OCI-LY3 (cell line): ENCODE measurements around the gene CACNA2D1.
A peak's percentile ranks its signal among the peaks of the same experiment; 100 is the strongest.

Experiments
- H2AFZ ChIP-seq: fragments of 200-600, 300-600 bp; shearing (Covaris generic); 2 replicates; pipeline ENCODE4 v1.6.0; 2014; ENCODE audit warnings: antibody characterized with exemption, low read depth, low read length
- H3K27ac ChIP-seq: fragments of 200-600, 300-600 bp; sonication (generic); 2 replicates; pipeline ENCODE4 v1.5.1; 2014; ENCODE audit warnings: mild to moderate bottlenecking, low read length, moderate library complexity, mixed read lengths
- H3K27me3 ChIP-seq: fragments of 200-600, 300-600 bp; sonication (generic); 2 replicates; pipeline ENCODE4 v1.6.1; 2014; ENCODE audit warnings: low read depth, low read length, mixed read lengths
- H3K36me3 ChIP-seq: fragments of 200-600, 300-600 bp; sonication (generic); replicated peaks from 2 replicates; pipeline ENCODE3; 2014; ENCODE audit warnings: low read depth, low read length, mixed read lengths
- H3K4me1 ChIP-seq: fragments of 300-600, 200-600 bp; sonication (generic); 2 replicates; pipeline ENCODE4 v1.6.1; 2014; ENCODE audit warnings: low read length, mixed read lengths
- H3K4me2 ChIP-seq: fragments of 200-600, 300-600 bp; sonication (generic); 2 replicates; pipeline ENCODE4 v1.6.1; 2014; ENCODE audit warnings: low read length, mixed read lengths
- H3K4me3 ChIP-seq: fragments of 300-600, 200-600 bp; sonication (generic); 2 replicates; pipeline ENCODE4 v1.5.1; 2014; ENCODE audit warnings: antibody characterized with exemption, mild to moderate bottlenecking, low read length, moderate library complexity
- H3K79me2 ChIP-seq: fragments of 300-600, 200-600 bp; shearing (Covaris generic); 2 replicates; pipeline ENCODE4 v1.6.1; 2014; ENCODE audit warnings: mild to moderate bottlenecking, low read length, mixed read lengths
- H3K9ac ChIP-seq: fragments of 300-600, 200-600 bp; shearing (Covaris generic); 2 replicates; pipeline ENCODE4 v1.6.0; 2014; ENCODE audit warnings: mild to moderate bottlenecking, low read length, moderate library complexity
- H3K9me3 ChIP-seq: fragments of 200-600, 300-600 bp; shearing (Covaris generic); 2 replicates; pipeline ENCODE4 v1.6.1; 2014; ENCODE audit warnings: low read length, mixed read lengths; ENCODE audit not compliant: insufficient read depth
- H4K20me1 ChIP-seq: fragments of 200-600, 300-600 bp; sonication (generic); 2 replicates; pipeline ENCODE4 v1.6.1; 2016; ENCODE audit warnings: low read length, mixed read lengths; ENCODE audit not compliant: insufficient read depth
- EZH2phosphoT487 ChIP-seq: fragments of 200-600 bp; shearing (Covaris generic); IDR thresholded peaks from 2 replicates; pipeline ENCODE4 v1.6.1; 2018; ENCODE audit warnings: antibody characterized with exemption, mixed run types, low read depth
- TF ChIP-seq, protein P1 (sequence below): fragments of 200-600, 300-600 bp; sonication (generic); IDR thresholded peaks from 2 replicates; pipeline ENCODE4 v1.5.1; 2014; ENCODE audit warnings: antibody characterized with exemption, low read length, low read depth

The CACNA2D1 gene

DNA sequence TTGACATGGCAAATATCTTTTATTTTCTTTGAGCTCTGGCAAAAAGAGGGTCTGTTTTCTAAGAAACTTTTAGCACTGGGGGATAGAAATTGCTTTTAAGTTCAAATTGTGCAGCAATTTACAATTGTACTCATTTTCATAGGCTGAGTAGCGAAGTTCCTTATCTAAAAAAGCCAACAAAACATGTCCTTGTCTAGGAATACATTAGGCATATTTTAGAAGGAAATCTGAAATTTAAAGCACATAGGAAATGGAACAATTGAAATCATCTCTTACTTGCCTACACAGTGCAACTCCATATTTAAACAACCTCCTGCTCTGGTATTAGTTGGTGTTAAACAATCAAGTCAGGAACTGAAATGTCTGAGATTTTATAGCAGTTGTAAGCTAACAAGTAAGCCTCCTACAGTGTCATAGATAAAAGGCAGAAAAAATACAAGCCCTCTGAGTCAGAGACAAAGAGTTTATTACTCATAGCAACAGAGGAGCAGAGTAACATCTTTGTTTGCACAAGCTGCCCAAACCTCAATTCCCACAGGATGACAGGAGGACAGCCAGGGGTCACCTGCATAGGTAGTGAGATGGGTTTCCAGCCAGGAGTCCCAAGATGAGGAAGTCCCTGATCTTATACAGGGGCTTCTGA is 393.6 kb downstream of the CACNA2D1 start:
- H2AFZ ChIP-seq = no peak overlapping the region
- no peaks in the 10 kb centered on the region for H3K9me3 ChIP-seq
- H3K4me3 ChIP-seq = no peak overlapping the region
- H3K27me3 ChIP-seq = no peaks in the 10 kb centered on the region
- H3K36me3 ChIP-seq = no peaks in the 10 kb centered on the region
- H3K4me1 ChIP-seq = peaks cover 40% of the 10 kb centered on the region
- H3K79me2 ChIP-seq = no peaks in the 10 kb centered on the region
- H3K9ac ChIP-seq = no peak overlapping the region
- H3K27ac ChIP-seq = no peak overlapping the region; the same call in 1 of the 2 replicates
- peak overlapping the region; percentile 55 for H3K4me2 ChIP-seq
- no peaks in the 10 kb centered on the region for H4K20me1 ChIP-seq
- TF ChIP-seq, protein P1, sequence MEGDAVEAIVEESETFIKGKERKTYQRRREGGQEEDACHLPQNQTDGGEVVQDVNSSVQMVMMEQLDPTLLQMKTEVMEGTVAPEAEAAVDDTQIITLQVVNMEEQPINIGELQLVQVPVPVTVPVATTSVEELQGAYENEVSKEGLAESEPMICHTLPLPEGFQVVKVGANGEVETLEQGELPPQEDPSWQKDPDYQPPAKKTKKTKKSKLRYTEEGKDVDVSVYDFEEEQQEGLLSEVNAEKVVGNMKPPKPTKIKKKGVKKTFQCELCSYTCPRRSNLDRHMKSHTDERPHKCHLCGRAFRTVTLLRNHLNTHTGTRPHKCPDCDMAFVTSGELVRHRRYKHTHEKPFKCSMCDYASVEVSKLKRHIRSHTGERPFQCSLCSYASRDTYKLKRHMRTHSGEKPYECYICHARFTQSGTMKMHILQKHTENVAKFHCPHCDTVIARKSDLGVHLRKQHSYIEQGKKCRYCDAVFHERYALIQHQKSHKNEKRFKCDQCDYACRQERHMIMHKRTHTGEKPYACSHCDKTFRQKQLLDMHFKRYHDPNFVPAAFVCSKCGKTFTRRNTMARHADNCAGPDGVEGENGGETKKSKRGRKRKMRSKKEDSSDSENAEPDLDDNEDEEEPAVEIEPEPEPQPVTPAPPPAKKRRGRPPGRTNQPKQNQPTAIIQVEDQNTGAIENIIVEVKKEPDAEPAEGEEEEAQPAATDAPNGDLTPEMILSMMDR = no peak
- TF ChIP-seq EZH2phosphoT487 = no peak

DNA sequence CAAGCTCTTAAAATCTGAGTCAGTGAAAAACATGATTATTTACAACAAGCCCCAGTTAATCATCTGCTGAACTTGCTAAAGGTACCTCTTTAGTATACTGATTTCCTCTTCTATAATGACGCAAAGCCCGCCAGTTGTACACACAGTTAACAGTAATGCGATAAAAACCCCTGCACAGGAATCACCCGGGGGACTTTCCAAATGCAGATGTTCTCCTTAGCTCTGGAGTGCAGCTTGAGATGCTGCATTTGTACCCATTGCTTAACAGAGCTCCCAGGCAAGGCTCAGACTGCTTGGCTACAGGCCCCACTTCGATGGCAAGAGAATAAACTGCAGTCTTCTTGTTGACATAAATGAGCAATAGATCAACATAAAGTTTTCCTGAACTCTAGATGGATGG is 394.1 kb downstream of the CACNA2D1 start:
- H3K4me2 ChIP-seq = peak overlapping the region; percentile 55
- H3K79me2 ChIP-seq = no peaks in the 10 kb centered on the region
- H3K4me1 ChIP-seq = peaks cover 34% of the 10 kb centered on the region
- no peak overlapping the region; the same call in 1 of the 2 replicates for H3K27ac ChIP-seq
- no peaks in the 10 kb centered on the region for H3K27me3 ChIP-seq
- TF ChIP-seq EZH2phosphoT487 = no peak
- TF ChIP-seq, protein P1 = no peak
- H4K20me1 ChIP-seq = no peaks in the 10 kb centered on the region
- H3K36me3 ChIP-seq = no peaks in the 10 kb centered on the region
- no peaks in the 10 kb centered on the region for H3K9me3 ChIP-seq
- no peak overlapping the region for H3K4me3 ChIP-seq
- H3K9ac ChIP-seq = no peak overlapping the region
- H2AFZ ChIP-seq = no peak overlapping the region

DNA sequence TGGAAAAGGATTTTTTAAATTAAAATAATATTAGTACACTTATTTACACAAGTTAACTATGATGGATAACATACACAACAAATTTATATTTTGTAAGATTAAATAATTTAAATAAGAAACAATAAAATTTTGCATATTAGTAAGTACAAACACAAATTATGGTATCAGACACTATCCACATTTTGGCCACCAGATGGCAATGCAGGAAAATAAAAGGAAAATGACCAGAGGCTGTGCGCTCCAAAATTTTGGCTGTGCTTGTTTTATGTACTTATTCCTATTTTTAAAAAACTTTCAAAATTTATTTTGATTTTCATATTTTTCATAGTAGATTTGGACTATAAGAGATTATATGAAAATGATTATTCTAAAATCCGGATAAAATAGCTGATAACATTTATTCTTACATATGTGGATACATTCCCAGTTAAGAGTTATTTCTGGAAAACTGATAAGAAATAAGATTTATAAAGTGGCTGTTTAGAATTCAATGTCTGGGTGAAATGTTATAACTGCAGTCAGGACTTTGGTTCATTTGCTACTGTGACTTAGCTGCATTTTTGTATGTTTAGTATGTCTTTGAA is 399.0 kb downstream of the CACNA2D1 start:
- no peak overlapping the region for H2AFZ ChIP-seq
- no peak overlapping the region for H3K4me3 ChIP-seq
- TF ChIP-seq EZH2phosphoT487 = no peak
- TF ChIP-seq, protein P1 = peak; percentile 61
- no peak overlapping the region for H3K9ac ChIP-seq
- no peaks in the 10 kb centered on the region for H3K27me3 ChIP-seq
- no peaks in the 10 kb centered on the region for H4K20me1 ChIP-seq
- no peak overlapping the region for H3K27ac ChIP-seq
- H3K9me3 ChIP-seq = no peaks in the 10 kb centered on the region
- H3K4me1 ChIP-seq = peaks cover 13% of the 10 kb centered on the region
- no peak overlapping the region for H3K4me2 ChIP-seq
- H3K79me2 ChIP-seq = no peaks in the 10 kb centered on the region
- H3K36me3 ChIP-seq = no peaks in the 10 kb centered on the region

DNA sequence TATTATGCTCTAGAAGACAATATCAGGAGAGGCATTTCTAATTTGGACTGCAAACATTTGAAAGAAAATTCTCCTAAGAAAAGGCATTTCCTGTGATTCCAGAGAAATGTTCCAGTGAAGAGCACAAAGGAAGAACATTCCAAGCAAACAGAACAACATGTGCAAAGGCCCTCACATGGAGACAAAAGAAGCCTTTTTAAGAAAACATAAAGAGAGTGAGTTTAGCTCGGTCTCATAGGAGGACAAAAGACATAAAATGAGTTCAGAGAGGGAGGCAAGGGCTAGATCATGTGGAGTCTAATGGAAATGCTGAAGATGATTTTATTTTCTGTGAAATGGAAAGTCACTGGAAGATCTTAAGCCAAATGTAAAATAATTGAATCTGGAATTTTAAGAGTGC is 404.0 kb downstream of the CACNA2D1 start:
- Histone ChIP-seq H3K9me3 (no peaks in the 10 kb centered on the region), H3K27me3 (no peaks in the 10 kb centered on the region), H2AFZ (no peak overlapping the region), H3K4me2 (no peak overlapping the region), H3K27ac (no peak overlapping the region), H4K20me1 (no peaks in the 10 kb centered on the region), H3K4me3 (no peak overlapping the region), H3K4me1 (peaks cover 8% of the 10 kb centered on the region), H3K9ac (no peak overlapping the region), H3K79me2 (no peaks in the 10 kb centered on the region), H3K36me3 (no peaks in the 10 kb centered on the region)
- TF ChIP-seq EZH2phosphoT487 = no peak
- TF ChIP-seq, protein P1 = no peak
